CD4-positive, alpha-beta T cell (primary cell): ENCODE data around the gene IL15RA. TPM values are rescaled to one million over a fixed set of nuclear protein-coding genes. Genes with fewer than 3 reads are reported as not detected.

Experiments used
- ATAC-seq: fragments of 200-7000 bp; cut with Tn5 transposase; one replicate; pipeline ENCODE4 v1.10.0; 2022; ENCODE audit warnings: mild to moderate bottlenecking; ENCODE audit not compliant: poor library complexity
- CTCF ChIA-PET: fragments of 350-600 bp; sonication (Branson Sonifier 250); formaldehyde crosslinking; loops from one replicate; lab custom pipeline; 2021; ENCODE audit warnings: antibody characterized with exemption, inconsistent platforms; lab: Charles Lee
- POLR2A ChIA-PET: fragments of 350-600 bp; sonication (Branson Sonifier 250); formaldehyde crosslinking; loops from one replicate; lab custom pipeline; 2021; ENCODE audit warnings: antibody characterized with exemption, inconsistent platforms; lab: Charles Lee
- DNase-seq, 14 experiments: peaks; one replicate each; pipeline ENCODE4 v3.0.0-alpha.2; 2013 to 2020; ENCODE audit warnings: mixed read lengths in 2 of 14
- H3K27ac ChIP-seq, 2 donors: one replicate each; pipeline versions ENCODE4 v1.5.1 to v1.7.0; 2013; ENCODE audit warnings: low read length in 2 of 2, low read depth in 1 of 2, mild to moderate bottlenecking in 1 of 2
- H3K27me3 ChIP-seq, 2 experiments: 1 replicate in 1 of 2; 2 replicates in 1 of 2; pipeline versions ENCODE4 v1.6.1 to v1.7.0; 2013; ENCODE audit warnings: low read length in 2 of 2, control low read depth in 1 of 2, mild to moderate bottlenecking in 1 of 2, moderate library complexity in 1 of 2; ENCODE audit not compliant: insufficient read depth in 2 of 2, control insufficient read depth in 1 of 2
- H3K36me3 ChIP-seq: one replicate; pipeline ENCODE4 v1.6.1; 2013; ENCODE audit warnings: low read length, control low read depth; ENCODE audit not compliant: insufficient read depth
- H3K4me1 ChIP-seq: one replicate; pipeline ENCODE4 v1.6.1; 2013; ENCODE audit warnings: low read length, control low read depth; ENCODE audit not compliant: insufficient read depth
- H3K4me3 ChIP-seq: one replicate; pipeline ENCODE4 v1.5.1; 2013; ENCODE audit warnings: mild to moderate bottlenecking, low read length, moderate library complexity
- H3K9me3 ChIP-seq, 2 experiments: 1 replicate in 1 of 2; 2 replicates in 1 of 2; pipeline versions ENCODE4 v1.6.1 to v1.7.0; 2013; ENCODE audit warnings: low read length in 2 of 2, mild to moderate bottlenecking in 2 of 2, control low read depth in 1 of 2, moderate library complexity in 1 of 2; ENCODE audit not compliant: control insufficient read depth in 1 of 2, insufficient read depth in 1 of 2
- H3K27ac Mint-ChIP-seq: one replicate; pipeline ENCODE4 v1.8.0; 2020; ENCODE audit warnings: mixed read lengths
- H3K27me3 Mint-ChIP-seq: one replicate; pipeline ENCODE4 v1.8.0; 2021; ENCODE audit warnings: mixed read lengths
- H3K36me3 Mint-ChIP-seq: one replicate; pipeline ENCODE4 v1.8.0; 2021; ENCODE audit warnings: low read depth, mixed read lengths
- H3K4me1 Mint-ChIP-seq: one replicate; pipeline ENCODE4 v1.8.0; 2021; ENCODE audit warnings: low read depth, mixed read lengths
- H3K4me3 Mint-ChIP-seq: one replicate; pipeline ENCODE4 v1.8.0; 2020; ENCODE audit warnings: mild to moderate bottlenecking, mixed read lengths
- H3K9me3 Mint-ChIP-seq: one replicate; pipeline ENCODE4 v1.8.0; 2020; ENCODE audit warnings: mixed read lengths
- intact Hi-C, 2 experiments: fragments of 100-400 bp; cut with DNase I in 1 of 2; cut with micrococcal nuclease in 1 of 2; formaldehyde crosslinking; loops; one replicate each; pipeline versions ENCODE4 v1.15.1 to v1.9.0; 2023 to 2025; cut with DNase I, micrococcal nuclease
- total RNA-seq, 174 experiments: library from RNA in 2 of 174; stranded (reverse) in 2 of 174; gene quantifications; one replicate each; pipeline ENCODE4 v1.2.3 and lab custom pipeline; 2021 to 2026
- TF ChIP-seq, protein P1 (sequence below): fragments of 200-600 bp; IDR thresholded peaks from one replicate; pipeline ENCODE4 v1.8.0; 2022; ENCODE audit warnings: antibody characterized with exemption, mild to moderate bottlenecking

The IL15RA gene
- total RNA-seq, 2 experiments from 2014 or later: 4.4 TPM

DNA sequence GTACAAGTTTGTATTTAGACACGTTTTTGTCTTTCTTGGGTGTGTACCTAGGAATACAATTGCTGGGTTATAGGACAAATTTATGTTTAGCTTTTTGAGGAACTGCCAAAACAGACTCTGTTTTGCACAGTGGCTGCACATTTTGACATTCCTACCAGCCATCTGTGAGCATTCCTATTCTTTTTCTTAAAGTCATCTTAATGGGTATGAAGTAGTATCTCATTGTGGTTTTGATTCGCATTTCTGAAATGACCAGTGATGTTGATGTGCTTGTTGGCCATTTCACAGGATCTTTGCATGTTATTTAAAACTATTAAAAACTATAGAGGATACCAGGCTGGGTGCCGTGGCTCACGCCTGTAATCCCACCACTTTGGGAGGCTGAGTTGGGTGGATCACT lies 32.6 kb upstream of the IL15RA start:
- POLR2A ChIA-PET: interaction anchor here (1.0 kb wide), 1 partner anchor 76 kb away, joined by 3 read pairs; no protein-coding TSS in a partner anchor
- no peak overlapping the region for H3K27ac Mint-ChIP-seq

DNA sequence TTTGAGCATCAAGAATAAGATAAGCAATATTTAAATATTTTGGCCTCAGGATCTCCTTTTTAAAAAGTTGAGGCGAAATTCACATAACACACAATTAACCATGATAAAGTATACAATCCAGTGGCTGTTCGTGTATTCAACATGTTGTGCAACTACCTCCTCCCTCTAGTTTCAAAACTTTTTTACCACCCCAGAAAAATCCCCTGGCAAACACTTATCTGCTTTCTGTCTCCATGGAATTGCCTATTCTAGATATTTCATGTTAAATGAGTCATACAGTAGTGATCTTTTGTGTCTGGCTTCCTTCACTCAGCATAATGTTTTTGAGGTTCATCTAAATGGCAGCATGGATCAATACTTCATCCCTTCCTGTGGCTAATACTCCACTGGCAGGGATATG lies 31.8 kb upstream of the IL15RA start:
- H3K27me3 ChIP-seq: peaks cover 0 to 2% of the 10 kb centered on the region in 2 experiments
- Mint-ChIP-seq H3K27ac (no peak overlapping the region), H3K27me3 (peaks cover 11% of the 10 kb centered on the region), H3K9me3 (no peaks in the 10 kb centered on the region), H3K4me1 (peaks cover 4% of the 10 kb centered on the region), H3K36me3 (peaks cover 3% of the 10 kb centered on the region), H3K4me3 (no peak overlapping the region)
- no peak overlapping the region for H3K27ac ChIP-seq
- DNase-seq (no peak), ATAC-seq (no peak)
- no peaks in the 10 kb centered on the region for H3K9me3 ChIP-seq
- peaks cover 5% of the 10 kb centered on the region for H3K4me1 ChIP-seq
- peaks cover 8% of the 10 kb centered on the region for H3K36me3 ChIP-seq
- intact Hi-C loops: no loop called here
- ChIA-PET CTCF (no interaction called here), POLR2A (no interaction called here)
- TF ChIP-seq, protein P1, sequence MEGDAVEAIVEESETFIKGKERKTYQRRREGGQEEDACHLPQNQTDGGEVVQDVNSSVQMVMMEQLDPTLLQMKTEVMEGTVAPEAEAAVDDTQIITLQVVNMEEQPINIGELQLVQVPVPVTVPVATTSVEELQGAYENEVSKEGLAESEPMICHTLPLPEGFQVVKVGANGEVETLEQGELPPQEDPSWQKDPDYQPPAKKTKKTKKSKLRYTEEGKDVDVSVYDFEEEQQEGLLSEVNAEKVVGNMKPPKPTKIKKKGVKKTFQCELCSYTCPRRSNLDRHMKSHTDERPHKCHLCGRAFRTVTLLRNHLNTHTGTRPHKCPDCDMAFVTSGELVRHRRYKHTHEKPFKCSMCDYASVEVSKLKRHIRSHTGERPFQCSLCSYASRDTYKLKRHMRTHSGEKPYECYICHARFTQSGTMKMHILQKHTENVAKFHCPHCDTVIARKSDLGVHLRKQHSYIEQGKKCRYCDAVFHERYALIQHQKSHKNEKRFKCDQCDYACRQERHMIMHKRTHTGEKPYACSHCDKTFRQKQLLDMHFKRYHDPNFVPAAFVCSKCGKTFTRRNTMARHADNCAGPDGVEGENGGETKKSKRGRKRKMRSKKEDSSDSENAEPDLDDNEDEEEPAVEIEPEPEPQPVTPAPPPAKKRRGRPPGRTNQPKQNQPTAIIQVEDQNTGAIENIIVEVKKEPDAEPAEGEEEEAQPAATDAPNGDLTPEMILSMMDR: no peak
- no peak overlapping the region for H3K4me3 ChIP-seq

More for the DNA sequence above, 32.6 kb upstream of the IL15RA start:
- H3K4me1 ChIP-seq: peaks cover 13% of the 10 kb centered on the region
- Mint-ChIP-seq H3K4me1 (peaks cover 12% of the 10 kb centered on the region), H3K9me3 (no peaks in the 10 kb centered on the region), H3K27me3 (peaks cover 9% of the 10 kb centered on the region), H3K4me3 (no peak overlapping the region), H3K36me3 (peaks cover 3% of the 10 kb centered on the region)
- CTCF ChIA-PET: interaction anchor here (1.0 to 1.4 kb wide), 2 partner anchors 41 to 76 kb away, joined by 5 to 8 read pairs; no protein-coding TSS in a partner anchor
- H3K4me3 ChIP-seq: no peak overlapping the region
- H3K27ac ChIP-seq: no peak overlapping the region
- TF ChIP-seq, protein P1: no peak
- H3K36me3 ChIP-seq: peaks cover 8% of the 10 kb centered on the region
- H3K9me3 ChIP-seq: no peaks in the 10 kb centered on the region
- peaks cover 0 to 2% of the 10 kb centered on the region in 2 experiments for H3K27me3 ChIP-seq
- ATAC-seq (no peak), DNase-seq (no peak)
- intact Hi-C loops: no loop called here

DNA sequence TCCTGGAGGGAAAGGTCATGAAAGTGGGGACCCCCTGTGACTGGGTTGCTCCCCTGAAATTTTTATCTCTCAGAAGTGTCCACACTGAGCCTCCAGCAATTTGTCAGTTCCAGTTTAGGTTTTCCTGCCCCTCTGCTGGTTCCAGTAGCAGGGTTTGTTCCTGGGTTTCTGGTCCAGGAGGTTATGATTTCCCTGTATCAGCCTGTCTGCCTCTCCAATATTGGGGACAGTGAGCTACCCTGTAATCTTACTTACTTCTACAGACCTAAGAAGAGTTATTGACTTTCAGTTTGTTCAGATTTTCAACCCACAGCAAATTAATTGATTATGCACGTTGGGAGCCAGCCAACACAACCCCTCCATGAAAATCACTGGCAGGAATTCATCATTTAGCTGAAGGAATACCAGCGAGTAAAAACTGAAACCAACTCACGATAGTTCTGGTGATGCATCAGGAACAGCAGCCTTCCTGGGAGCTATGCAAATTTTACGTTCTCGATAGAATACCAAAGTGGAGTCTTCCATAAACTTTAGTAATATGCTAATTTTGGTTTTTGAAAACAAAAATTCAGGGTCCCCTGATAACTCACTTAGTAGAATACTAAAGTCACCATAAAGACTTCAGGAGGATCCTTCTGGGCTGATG lies 31.3 kb upstream of the IL15RA start:
- H3K27ac Mint-ChIP-seq: no peak overlapping the region

More for the DNA sequence above, 31.3 kb upstream of the IL15RA start:
- H3K27me3 ChIP-seq: peaks cover 0 to 2% of the 10 kb centered on the region in 2 experiments
- Mint-ChIP-seq H3K27me3 (peaks cover 11% of the 10 kb centered on the region), H3K9me3 (no peaks in the 10 kb centered on the region), H3K4me3 (no peak overlapping the region), H3K36me3 (peaks cover 3% of the 10 kb centered on the region), H3K4me1 (no peaks in the 10 kb centered on the region)
- H3K4me1 ChIP-seq: no peaks in the 10 kb centered on the region
- DNase-seq (no peak), ATAC-seq (no peak)
- no peaks in the 10 kb centered on the region for H3K9me3 ChIP-seq
- ChIA-PET CTCF (no interaction called here), POLR2A (no interaction called here)
- no peak overlapping the region for H3K27ac ChIP-seq
- TF ChIP-seq, protein P1: no peak
- H3K36me3 ChIP-seq: peaks cover 8% of the 10 kb centered on the region
- intact Hi-C loops: no loop called here
- no peak overlapping the region for H3K4me3 ChIP-seq
